ENCODE results near the gene CEACAM1.
"Not testable (repeated sequence)": the region's sequence is repeated elsewhere in the genome, so short reads cannot be mapped to it uniquely, and the experiment has no call there.

DNA sequence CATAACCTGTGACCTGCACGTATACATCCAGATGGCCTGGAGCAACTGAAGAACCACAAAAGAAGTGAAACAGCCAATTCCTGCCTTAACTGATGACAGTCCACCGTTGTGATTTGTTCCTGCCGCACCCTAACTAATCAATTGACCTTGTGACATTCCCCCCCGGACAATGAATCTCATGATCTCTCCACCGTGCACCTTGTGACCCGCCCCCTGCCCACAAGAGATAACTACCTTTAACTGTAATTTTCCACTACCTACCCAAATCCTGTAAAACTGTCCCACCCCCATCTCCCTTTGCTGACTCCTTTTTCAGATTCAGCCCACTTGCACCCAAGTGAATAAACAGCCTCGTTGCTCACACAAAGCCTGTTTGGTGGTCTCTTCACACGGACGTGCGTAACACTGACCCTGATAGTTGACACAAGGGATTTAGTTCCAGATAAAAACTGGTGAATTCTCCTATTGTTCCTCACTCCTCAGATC is 29.1 kb upstream of the CEACAM1 start:
- not testable (repeated sequence) for TF ChIP-seq SP1 (IDR thresholded peaks at IDR 0.05); FOXM1 (IDR thresholded peaks at IDR 0.05; ENCODE audit: borderline replicate concordance); L3MBTL2 (conservative IDR thresholded peaks at IDR 0.05); FOXK2 (IDR thresholded peaks at IDR 0.05); ZNF384 (IDR thresholded peaks at IDR 0.05); ARNT (IDR thresholded peaks at IDR 0.05); BHLHE40 (IDR thresholded peaks at IDR 0.05; ENCODE audit: borderline replicate concordance); FOXA1 (IDR thresholded peaks at IDR 0.05); CTBP1 (IDR thresholded peaks at IDR 0.05; ENCODE audit: borderline replicate concordance); ELF4 (IDR thresholded peaks at IDR 0.05); SUZ12 (IDR thresholded peaks at IDR 0.05); HDGF (IDR thresholded peaks at IDR 0.05; ENCODE audit: borderline replicate concordance)
- TF ChIP-seq, protein P1, sequence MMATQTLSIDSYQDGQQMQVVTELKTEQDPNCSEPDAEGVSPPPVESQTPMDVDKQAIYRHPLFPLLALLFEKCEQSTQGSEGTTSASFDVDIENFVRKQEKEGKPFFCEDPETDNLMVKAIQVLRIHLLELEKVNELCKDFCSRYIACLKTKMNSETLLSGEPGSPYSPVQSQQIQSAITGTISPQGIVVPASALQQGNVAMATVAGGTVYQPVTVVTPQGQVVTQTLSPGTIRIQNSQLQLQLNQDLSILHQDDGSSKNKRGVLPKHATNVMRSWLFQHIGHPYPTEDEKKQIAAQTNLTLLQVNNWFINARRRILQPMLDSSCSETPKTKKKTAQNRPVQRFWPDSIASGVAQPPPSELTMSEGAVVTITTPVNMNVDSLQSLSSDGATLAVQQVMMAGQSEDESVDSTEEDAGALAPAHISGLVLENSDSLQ (IDR thresholded peaks at IDR 0.05) = not testable (repeated sequence)

Data from HEK293T (cell line).